Stimulated activated CD8-positive, alpha-beta memory T cell treated with anti-CD3 and anti-CD28 coated beads, Interleukin-12 subunit alpha, Interleukin-12 subunit beta, amount 100 ng/mL, for 1 hour (primary cell): ENCODE data around the gene MORN5.

Experiments used
- DNase-seq: peaks from one replicate; pipeline ENCODE4 v3.0.0-alpha.2; 2020; ENCODE audit warnings: low read depth

Gene MORN5

DNA sequence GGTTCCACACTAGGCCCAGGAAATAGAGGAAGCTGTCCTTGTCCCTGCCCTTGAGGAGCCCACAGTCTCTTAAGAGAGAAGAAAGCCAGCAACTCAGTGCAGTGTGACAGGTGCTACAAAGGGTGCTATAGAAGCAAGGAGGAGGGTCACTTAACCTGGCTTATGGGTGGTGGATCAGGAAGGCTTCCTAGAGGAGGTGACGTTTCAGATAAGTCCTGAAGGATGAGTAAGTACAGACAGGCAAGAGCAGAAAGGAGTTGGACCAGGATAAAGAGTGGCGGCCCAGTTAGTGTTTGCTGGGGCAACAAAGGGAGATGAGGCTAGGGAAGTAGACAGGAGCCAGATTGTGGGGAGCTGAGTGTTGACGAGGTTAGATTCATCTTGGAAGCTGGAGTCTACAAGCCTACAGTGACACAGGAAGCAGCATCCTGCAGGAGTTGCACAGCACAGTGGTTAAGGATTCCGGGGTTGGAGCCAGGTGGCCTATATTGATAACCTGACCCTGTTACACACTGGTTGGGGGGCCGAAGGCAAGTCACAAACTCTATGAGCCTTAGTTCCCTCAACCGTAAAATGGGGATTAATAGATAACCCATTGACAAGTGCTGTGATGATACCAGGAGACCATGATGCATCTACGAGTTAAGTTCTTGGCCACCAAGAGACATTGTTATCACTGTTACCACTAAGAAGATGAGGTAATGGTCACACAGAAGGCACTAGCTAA lies 74.5 kb downstream of the MORN5 start:
- no peak for DNase-seq

DNA sequence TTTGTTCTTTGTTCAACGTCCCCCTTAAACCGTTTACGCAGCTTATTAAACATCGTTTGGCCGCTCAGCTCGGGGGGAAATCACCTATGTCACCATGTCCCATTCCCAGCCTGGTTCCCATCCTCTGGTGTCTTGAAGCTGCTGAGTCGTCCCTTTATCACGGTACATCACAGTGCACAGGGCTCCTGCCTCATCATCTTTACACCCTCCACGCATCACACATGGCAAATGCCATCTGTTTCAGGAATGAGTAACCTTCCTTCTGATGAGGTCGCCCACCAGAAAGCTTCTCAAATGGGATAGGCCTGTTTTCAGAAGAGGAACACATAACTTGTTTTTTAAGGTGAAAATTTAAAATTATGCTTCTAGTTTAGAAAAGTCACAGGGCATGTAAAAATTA lies 77.0 kb downstream of the MORN5 start:
- DNase-seq = no peak

DNA sequence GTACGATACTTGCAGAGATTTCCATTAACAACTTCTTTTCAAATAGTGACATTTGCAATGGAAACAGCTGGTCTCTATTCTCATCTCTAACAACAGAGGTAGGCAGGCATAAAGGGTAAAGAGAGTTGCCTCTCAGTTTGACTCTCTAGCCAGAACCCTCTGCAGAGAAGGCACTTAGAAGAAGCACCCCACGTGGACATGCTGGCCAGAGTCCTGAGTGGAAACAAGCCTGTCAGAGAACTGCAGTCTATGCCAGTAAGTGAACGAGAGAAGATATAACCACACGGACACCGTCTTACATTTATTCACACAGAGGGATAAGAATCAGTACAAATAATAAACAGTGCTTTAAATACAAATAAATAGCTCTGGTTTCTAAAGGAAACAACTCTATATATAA lies 80.0 kb downstream of the MORN5 start:
- no peak for DNase-seq

DNA sequence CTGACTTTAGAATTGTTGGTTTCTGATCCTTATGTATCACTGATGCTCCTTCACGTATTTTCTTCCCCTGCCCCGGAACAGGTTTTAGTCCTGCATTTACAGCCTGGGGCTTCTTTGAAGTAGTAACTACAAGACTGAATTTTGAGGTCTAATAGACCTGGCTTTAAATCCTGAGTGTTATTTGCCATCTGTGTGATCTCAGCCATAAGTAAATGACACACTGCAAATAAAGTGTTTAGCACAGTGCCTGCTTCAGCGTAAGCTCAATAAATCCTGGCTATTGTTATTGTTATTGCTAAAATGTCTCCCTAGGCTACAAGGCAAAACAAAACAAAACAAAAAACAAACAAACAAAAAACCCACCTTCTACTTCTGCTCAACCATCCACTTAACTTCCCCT lies 84.6 kb downstream of the MORN5 start:
- no peak for DNase-seq

DNA sequence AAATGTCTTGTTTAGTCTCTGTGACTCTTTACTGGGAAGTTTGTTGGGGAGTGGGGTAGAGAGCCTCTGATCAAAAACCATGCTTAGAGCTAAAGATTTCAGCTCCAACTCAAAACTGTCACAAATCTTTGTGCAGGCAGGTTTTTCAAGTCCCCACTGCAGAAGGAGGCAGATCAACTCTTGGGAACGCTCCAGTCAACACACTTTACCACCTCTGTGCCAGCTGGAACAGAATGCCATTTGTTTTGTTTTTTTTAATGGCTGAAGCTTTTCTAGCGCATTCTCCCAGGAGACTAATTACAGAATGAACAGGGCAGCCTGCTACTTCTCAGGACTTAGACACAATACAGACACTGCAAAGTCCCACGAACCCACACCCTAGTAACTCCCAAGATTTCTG lies 87.0 kb downstream of the MORN5 start:
- no peak for DNase-seq

DNA sequence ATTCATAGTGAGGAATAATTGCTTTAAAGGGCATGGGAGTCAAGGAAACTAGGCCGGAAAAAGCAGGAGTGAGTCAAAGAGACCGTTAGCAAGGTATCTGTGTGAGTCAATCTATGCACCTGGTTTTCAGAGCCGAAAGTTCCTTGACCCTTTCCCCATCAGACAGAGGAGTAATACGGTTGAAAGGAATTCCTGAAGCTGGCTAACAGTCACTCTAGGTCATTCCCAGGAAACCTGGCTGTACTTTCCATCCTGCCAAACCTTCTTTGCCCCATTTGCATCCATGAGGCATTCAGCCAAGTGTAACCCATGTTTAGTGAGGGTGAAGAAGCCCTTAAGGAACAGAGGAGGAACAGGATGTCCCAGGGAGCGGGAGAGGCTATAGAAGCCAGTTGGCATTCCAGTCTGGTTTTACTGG lies 88.7 kb downstream of the MORN5 start:
- no peak for DNase-seq
